Hematopoietic multipotent progenitor cell treated with erythropoietin and hydrocortisone succinate and interleukin-3 and kit ligand, for 4 days (in vitro differentiated cells): ENCODE results near the gene PPARD.
A peak's percentile ranks its signal among the peaks of the same experiment; 100 is the strongest.

Experiments used
- DNase-seq: peaks from one replicate; pipeline ENCODE4 v3.0.0-alpha.2; 2015

Gene PPARD

GRCh38 chr6:35443341-35444030 lies 101.1 kb downstream of the PPARD start:
- DNase-seq: no peak

- DNase-seq: peak; percentile 19
These were observed 103.3 kb downstream of the PPARD start for GRCh38 chr6:35445691-35446090.

DNA sequence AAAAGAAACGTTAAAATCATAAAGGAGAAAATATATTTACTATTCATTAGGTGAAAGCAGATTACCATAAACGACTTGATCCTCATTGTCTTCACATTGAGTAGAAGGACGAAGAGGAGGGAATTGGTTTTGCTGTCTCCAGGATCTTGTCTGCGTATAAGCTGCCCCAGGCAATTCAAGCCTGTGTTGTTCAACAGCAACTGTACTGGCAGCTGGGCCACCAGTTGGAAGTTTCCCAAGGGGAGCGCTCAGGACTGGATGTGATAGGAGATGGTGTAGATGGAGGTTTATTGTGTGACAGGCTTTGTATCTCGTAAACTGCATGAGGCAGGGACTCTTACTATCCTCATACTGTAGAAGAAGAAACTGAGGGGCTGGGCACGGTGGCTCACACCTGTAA lies 105.8 kb downstream of the PPARD start:
- DNase-seq: no peak

GRCh38 chr6:35449287-35449881 lies 107.0 kb downstream of the PPARD start:
- DNase-seq: peak; percentile 93

- no peak for DNase-seq
These were observed 109.2 kb downstream of the PPARD start for GRCh38 chr6:35451354-35452182.

DNA sequence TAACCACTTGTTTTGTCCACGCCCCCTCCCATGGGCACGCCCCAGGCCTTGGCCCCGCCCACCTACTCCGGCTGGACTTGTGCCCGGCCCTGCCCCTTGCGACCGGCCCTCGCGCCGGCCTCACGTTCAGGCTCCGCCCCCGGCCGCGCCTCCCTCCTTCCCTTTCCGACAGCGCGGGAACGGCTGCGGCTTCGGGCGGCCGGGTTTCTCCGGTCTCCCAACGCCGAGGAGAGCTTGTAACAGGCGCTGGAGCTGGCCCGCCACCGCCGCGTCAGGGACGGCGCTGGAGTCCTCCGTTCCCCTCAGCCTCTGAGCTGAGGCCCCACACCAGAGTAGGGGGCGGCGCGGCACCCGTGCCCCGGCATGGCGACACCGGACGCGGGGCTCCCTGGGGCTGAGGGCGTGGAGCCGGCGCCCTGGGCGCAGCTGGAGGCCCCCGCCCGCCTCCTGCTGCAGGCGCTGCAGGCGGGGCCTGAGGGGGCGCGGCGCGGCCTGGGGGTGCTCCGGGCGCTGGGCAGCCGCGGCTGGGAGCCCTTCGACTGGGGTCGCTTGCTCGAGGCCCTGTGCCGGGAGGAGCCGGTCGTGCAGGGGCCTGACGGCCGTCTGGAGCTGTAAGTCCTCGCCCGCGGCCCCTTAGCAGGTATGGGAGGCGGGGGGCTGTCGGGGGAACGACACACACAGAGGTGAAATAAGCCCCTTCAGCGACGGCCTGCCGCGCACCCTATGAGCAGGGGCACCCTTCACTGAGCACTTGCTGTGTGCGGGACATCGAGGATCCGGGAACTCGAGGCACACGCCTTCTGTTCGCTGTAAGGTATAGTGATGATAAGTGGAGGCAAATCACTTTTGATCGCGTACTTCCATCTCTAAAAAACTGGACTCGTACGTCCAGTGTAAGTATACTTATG lies 110.1 kb downstream of the PPARD start, which contains the start of gene FANCE:
Gene FANCE (plus strand): TSS at position 156 of the 908 bp plus-strand sequence. CDS start 208 bp downstream, at position 364.
- peak; percentile 96 for DNase-seq

GRCh38 chr6:35453236-35453635 lies 110.9 kb downstream of the PPARD start:
- peak; percentile 76 for DNase-seq

GRCh38 chr6:35454391-35455110 lies 112.2 kb downstream of the PPARD start:
- no peak for DNase-seq

DNA sequence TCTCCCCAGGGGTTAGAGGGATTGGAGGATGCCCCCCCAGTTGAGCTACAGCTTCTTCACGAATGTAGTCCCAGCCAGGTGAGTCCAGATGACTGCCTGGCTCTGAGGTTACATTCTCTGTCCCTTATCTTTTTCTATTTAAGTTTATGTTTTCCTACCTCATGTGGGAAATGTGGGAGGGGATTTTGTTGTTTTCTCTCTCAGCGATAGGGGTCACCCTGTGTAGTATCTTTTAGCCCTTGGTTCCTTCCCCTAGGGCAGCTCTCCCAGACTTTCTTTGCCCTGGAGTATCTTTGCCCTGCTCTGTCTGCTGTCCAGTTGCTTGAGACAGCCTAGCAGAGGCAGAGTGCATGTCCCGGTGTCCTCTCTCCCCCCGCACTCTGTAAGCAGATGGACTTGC lies 115.5 kb downstream of the PPARD start:
- no peak for DNase-seq

GRCh38 chr6:35461270-35461669 lies 118.9 kb downstream of the PPARD start:
- no peak for DNase-seq

- DNase-seq: no peak
These were observed 120.9 kb downstream of the PPARD start for GRCh38 chr6:35463292-35463691.

GRCh38 chr6:35465646-35466045 lies 123.3 kb downstream of the PPARD start:
- DNase-seq: no peak

DNA sequence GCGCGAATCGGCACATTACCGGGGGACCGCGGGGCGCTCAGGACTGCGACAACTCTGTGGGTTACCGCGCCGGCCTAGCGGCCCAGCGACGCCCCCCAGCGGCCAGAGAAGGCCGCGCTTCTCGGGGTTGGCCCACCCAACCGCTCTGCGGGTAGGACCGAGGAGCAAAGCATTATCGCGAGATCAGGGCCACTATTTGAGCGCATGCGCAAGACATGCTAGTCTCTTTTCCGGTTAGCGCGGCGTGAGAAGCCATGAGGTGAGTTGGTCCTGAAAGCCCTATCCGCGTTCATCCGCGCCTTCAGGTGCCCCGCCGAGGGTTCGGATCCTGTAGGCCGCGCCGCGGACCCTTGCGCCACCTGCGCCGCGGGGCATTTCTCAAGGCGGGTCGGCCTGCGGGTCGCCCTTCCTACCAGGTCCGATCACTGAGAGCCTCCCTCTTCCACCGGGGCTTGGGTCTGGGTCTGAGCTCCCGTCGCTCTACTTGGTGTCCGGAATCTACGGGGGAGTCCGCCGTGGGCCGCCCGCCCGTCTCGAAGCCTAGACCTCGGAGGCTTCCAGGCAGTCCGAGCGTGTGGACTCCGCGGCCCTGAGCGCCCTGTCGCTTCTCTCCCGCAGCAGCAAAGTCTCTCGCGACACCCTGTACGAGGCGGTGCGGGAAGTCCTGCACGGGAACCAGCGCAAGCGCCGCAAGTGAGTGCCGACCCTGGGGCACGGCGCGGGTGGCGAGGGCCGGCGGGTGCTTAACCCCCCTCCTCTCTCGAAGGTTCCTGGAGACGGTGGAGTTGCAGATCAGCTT lies 126.0 kb downstream of the PPARD start, which contains the start of gene RPL10A:
Gene RPL10A (plus strand): TSS at position 221 of the 799 bp plus-strand sequence. CDS start 34 bp downstream, at position 255.
- peak; percentile 99 for DNase-seq

DNA sequence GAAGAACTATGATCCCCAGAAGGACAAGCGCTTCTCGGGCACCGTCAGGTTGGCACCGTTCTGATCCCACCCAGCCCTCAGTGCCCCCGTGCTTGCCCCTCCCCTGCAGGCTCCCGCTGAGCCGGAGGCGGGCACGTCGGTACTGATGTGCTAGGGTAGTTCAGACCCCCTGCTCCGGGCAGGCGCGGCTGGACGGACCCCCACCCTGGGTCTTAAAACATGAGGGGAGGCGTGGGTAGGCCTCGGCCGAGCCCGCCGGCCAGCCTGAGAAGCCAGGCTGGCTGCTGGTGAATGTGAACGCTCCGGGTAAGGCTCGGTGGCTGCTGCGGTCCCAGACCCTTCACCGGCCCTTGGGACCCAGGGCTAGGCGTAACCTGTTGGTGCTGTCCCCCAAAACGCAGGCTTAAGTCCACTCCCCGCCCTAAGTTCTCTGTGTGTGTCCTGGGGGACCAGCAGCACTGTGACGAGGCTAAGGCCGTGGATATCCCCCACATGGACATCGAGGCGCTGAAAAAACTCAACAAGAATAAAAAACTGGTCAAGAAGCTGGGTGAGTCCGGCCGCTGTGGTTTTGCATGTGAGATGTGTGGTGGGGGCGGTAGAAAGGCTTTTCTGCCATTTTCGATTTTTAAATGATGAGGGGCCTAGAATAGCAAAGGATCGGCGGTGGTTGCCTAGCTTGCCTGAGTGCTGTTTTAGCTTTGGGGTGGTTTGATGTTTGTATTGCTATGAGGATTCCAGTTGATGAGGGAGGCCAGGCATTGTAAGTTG lies 126.8 kb downstream of the PPARD start:
- DNase-seq: no peak

DNA sequence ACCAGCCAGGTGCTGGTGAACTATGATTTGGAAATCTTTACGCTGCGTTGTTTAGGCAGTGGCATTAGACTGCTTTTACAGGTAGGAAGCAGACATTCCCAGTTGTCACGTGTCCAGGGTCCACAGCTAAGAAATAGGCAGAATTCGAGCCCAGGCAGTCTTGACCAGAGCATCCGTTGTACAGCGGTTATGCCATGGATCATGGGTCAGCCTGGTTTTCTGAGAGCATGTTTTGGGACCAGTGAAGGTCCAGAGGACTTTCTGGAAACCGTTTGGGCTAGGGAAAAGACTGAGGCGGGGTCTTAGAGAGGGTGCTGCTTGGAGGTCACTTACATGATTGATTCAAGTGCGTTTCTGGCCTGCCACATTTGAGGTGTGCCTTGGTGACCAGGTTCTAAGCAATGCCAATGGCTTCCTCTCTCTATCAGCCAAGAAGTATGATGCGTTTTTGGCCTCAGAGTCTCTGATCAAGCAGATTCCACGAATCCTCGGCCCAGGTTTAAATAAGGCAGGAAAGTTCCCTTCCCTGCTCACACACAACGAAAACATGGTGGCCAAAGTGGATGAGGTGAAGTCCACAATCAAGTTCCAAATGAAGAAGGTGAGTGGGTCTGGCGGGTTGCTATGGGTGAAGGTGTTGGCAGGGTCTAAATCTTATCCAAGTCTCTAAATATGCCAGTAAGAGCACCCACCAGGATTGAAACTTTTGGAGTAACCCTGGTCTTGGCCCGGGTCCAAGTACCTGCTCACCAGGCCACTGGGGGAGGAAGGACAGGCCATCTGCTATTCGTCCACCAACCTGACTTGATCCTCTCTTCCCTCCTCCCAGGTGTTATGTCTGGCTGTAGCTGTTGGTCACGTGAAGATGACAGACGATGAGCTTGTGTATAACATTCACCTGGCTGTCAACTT lies 127.6 kb downstream of the PPARD start:
- DNase-seq: no peak

DNA sequence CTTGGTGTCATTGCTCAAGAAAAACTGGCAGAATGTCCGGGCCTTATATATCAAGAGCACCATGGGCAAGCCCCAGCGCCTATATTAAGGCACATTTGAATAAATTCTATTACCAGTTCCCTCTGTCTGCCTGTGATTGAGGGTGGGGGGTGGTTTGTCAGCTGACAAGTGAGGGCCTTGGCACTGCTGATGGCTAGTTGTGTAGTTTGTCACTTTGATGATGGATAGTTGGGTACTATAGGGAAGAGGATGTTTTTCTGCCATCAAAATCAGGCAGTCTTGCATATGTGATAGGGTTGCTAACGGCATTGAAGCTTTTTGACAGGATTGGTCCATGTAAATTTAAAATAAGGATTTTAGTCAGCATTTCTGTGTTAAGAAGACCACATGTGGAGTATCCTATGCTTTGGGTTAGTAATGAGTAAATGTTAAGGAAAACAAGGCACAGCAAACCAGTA lies 128.3 kb downstream of the PPARD start:
- no peak for DNase-seq

- DNase-seq: no peak
These were observed 129.5 kb downstream of the PPARD start for GRCh38 chr6:35471836-35472345.

- DNase-seq: no peak
These were observed 130.9 kb downstream of the PPARD start for GRCh38 chr6:35473075-35473849.
